Measurements from ENCODE around the gene LIMCH1. TPM values are rescaled to one million over a fixed set of nuclear protein-coding genes. Genes with fewer than 3 reads are reported as not detected.

LIMCH1 gene
- total and polyA plus RNA-seq, 2 of the 8 experiments (the other 6 are each of a cell fraction or from before 2014, with no cell fraction given), result 2.7 to 3.0 TPM

GRCh38 chr4:41611124-41611838 lies 73.3 kb downstream of the LIMCH1 start (continued):
- no peak for TF ChIP-seq CHD7 (IDR thresholded peaks at IDR 0.05; ENCODE audit: insufficient replicate concordance, low read length)
- TF ChIP-seq RAD21 (IDR thresholded peaks at IDR 0.05 in 1 of 2, conservative IDR thresholded peaks at IDR 0.05 in 1 of 2; ENCODE audit: low read depth in 2 of 2, low read length in 2 of 2), result no peak
- TF ChIP-seq ATF2 (IDR thresholded peaks at IDR 0.05; ENCODE audit: low read length), result no peak
- TF ChIP-seq CEBPB (IDR thresholded peaks at IDR 0.05; ENCODE audit: low read depth, low read length), result no peak
- no peak for TF ChIP-seq SP1 (IDR thresholded peaks at IDR 0.05; ENCODE audit: low read depth, low read length)
- no peak for TF ChIP-seq TAF7 (optimal IDR thresholded peaks at IDR 0.05; ENCODE audit: borderline replicate concordance, low read depth, low read length)
- no peak for TF ChIP-seq FOSL1 (IDR thresholded peaks at IDR 0.05; ENCODE audit: insufficient read depth, low read depth, low read length)
- TF ChIP-seq CREB1 (IDR thresholded peaks at IDR 0.05), result no peak
- TF ChIP-seq CBX5 (IDR thresholded peaks at IDR 0.05; ENCODE audit: low read depth, low read length), result no peak
